Lower leg skin (tissue), 3 donors: Measurements from ENCODE around the gene RAB21.

ENCODE experiments used
- POLR2A ChIP-seq, 2 donors: fragments of 450-650 bp; IDR thresholded peaks; one replicate each; pipeline ENCODE4 v1.6.1; 2016 to 2017; ENCODE audit warnings: antibody characterized with exemption in 2 of 2, mild to moderate bottlenecking in 1 of 2, moderate library complexity in 1 of 2
- TF ChIP-seq, protein P1 (sequence below), 3 donors: fragments of 450-650 bp; IDR thresholded peaks; one replicate each; pipeline ENCODE4 v1.5.1; 2016; ENCODE audit warnings: antibody characterized with exemption in 3 of 3, mild to moderate bottlenecking in 3 of 3, moderate library complexity in 2 of 3

DNA sequence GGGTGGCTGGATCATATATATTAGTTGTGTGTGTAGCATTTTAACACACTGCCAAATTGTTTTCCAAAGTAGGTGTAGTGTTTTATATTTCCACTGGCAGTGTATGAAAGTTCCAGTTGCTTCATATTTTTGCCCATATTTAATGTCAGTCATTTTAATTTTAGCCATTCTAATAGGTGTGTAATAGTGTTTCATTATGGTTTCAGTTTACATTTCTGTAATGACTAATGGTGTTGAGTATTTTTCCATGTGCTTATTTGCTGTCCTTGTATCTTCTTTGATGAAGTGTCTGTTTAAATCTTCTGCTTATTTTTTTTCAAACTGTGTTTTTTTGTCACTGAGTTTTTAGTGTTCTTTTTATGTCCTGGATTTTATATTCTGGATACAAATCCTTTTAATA lies 93.5 kb downstream of the RAB21 start:
- TF ChIP-seq POLR2A (IDR thresholded peaks at IDR 0.05): no peak
- TF ChIP-seq, protein P1, sequence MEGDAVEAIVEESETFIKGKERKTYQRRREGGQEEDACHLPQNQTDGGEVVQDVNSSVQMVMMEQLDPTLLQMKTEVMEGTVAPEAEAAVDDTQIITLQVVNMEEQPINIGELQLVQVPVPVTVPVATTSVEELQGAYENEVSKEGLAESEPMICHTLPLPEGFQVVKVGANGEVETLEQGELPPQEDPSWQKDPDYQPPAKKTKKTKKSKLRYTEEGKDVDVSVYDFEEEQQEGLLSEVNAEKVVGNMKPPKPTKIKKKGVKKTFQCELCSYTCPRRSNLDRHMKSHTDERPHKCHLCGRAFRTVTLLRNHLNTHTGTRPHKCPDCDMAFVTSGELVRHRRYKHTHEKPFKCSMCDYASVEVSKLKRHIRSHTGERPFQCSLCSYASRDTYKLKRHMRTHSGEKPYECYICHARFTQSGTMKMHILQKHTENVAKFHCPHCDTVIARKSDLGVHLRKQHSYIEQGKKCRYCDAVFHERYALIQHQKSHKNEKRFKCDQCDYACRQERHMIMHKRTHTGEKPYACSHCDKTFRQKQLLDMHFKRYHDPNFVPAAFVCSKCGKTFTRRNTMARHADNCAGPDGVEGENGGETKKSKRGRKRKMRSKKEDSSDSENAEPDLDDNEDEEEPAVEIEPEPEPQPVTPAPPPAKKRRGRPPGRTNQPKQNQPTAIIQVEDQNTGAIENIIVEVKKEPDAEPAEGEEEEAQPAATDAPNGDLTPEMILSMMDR (IDR thresholded peaks at IDR 0.05): no peak
